HepG2 (cell line): Measurements from ENCODE around the gene GAL3ST2. TPM values are rescaled to one million over a fixed set of nuclear protein-coding genes. Genes with fewer than 3 reads are reported as not detected.
A peak's percentile ranks its signal among the peaks of the same experiment; 100 is the strongest.

ENCODE experiments used
- CREBL2 ChIP-seq: sonication (generic); formaldehyde crosslinking; IDR thresholded peaks from 2 replicates; pipeline ENCODE4 v1.8.1; 2023; ENCODE audit warnings: missing genetic modification reagents, mild to moderate bottlenecking, borderline replicate concordance
- DPF2 ChIP-seq: sonication (generic); formaldehyde crosslinking; IDR thresholded peaks from 2 replicates; pipeline ENCODE4 v1.4.0; 2020; ENCODE audit warnings: mild to moderate bottlenecking, low read depth, missing genetic modification reagents, borderline replicate concordance
- ERF ChIP-seq: IDR thresholded peaks from 2 replicates; pipeline ENCODE4 v1.6.1; 2018; ENCODE audit warnings: missing biosample characterization, missing genetic modification reagents
- GATAD1 ChIP-seq: IDR thresholded peaks from 2 replicates; pipeline ENCODE4 v1.6.1; 2016; ENCODE audit warnings: missing genetic modification reagents, missing compliant biosample characterization
- HNF1B ChIP-seq: sonication (generic); formaldehyde crosslinking; IDR thresholded peaks from 2 replicates; pipeline ENCODE4 v1.5.1; 2020; ENCODE audit warnings: mild to moderate bottlenecking, moderate library complexity, missing genetic modification reagents
- KDM6A ChIP-seq: IDR thresholded peaks from 2 replicates; pipeline ENCODE4 v1.6.1; 2016; ENCODE audit warnings: low read depth
- NCOR1 ChIP-seq: fragments of 200-600 bp; sonication (generic); IDR thresholded peaks from 2 replicates; pipeline ENCODE4 v1.7.0; 2017; ENCODE audit warnings: antibody characterized with exemption, low read length, borderline replicate concordance
- NFATC3 ChIP-seq: sonication (generic); formaldehyde crosslinking; IDR thresholded peaks from 2 replicates; pipeline ENCODE4 v1.5.1; 2020; ENCODE audit warnings: mild to moderate bottlenecking, missing genetic modification reagents
- NR2C2 ChIP-seq: sonication (generic); formaldehyde crosslinking; IDR thresholded peaks from 2 replicates; pipeline ENCODE4 v1.4.0; 2020; ENCODE audit warnings: missing genetic modification reagents, mild to moderate bottlenecking, moderate library complexity, borderline replicate concordance
- RCOR2 ChIP-seq: IDR thresholded peaks from 2 replicates; pipeline ENCODE4 v1.6.1; 2016; ENCODE audit warnings: missing biosample characterization, missing genetic modification reagents
- RFXAP ChIP-seq: sonication (generic); formaldehyde crosslinking; IDR thresholded peaks from 2 replicates; pipeline ENCODE4 v1.4.0; 2020; ENCODE audit warnings: missing genetic modification reagents, borderline replicate concordance
- ZBTB8A ChIP-seq: sonication (generic); formaldehyde crosslinking; IDR thresholded peaks from 2 replicates; pipeline ENCODE4 v1.4.0; 2020; ENCODE audit warnings: mild to moderate bottlenecking, low read depth, missing genetic modification reagents, borderline replicate concordance
- ZFAT ChIP-seq: sonication (generic); formaldehyde crosslinking; conservative IDR thresholded peaks from 2 replicates; pipeline ENCODE4 v1.8.1; 2023; ENCODE audit warnings: missing genetic modification reagents, inconsistent platforms
- ZFP90 ChIP-seq: sonication (generic); formaldehyde crosslinking; IDR thresholded peaks from 2 replicates; pipeline ENCODE4 v1.8.0; 2022; ENCODE audit warnings: missing genetic modification reagents, mild to moderate bottlenecking, inconsistent platforms, borderline replicate concordance
- ZNF256 ChIP-seq: sonication (generic); formaldehyde crosslinking; conservative IDR thresholded peaks from 2 replicates; pipeline ENCODE4 v1.4.0; 2020; ENCODE audit warnings: missing genetic modification reagents
- ZNF446 ChIP-seq: sonication (generic); formaldehyde crosslinking; IDR thresholded peaks from 2 replicates; pipeline ENCODE4 v1.5.0; 2020; ENCODE audit warnings: mild to moderate bottlenecking, missing genetic modification reagents
- ZNF501 ChIP-seq: sonication (generic); formaldehyde crosslinking; IDR thresholded peaks from 2 replicates; pipeline ENCODE4 v1.5.1; 2020; ENCODE audit warnings: mild to moderate bottlenecking, moderate library complexity, missing genetic modification reagents
- ZNF713 ChIP-seq: sonication (generic); formaldehyde crosslinking; IDR thresholded peaks from 2 replicates; pipeline ENCODE4 v1.4.0; 2020; ENCODE audit warnings: mild to moderate bottlenecking, missing genetic modification reagents
- ZNF766 ChIP-seq: sonication (generic); formaldehyde crosslinking; IDR thresholded peaks from 2 replicates; pipeline ENCODE4 v1.5.0; 2020; ENCODE audit warnings: missing genetic modification reagents, borderline replicate concordance
- polyA plus RNA-seq, 8 experiments: library from polyadenylated mRNA; depleted of rRNA in 3 of 8; stranded (reverse) in 7 of 8; unstranded in 1 of 8; fragments of >200 nt; fragmentation: Illumina TruSeq in 4 of 8; extraction: Trizol in 4 of 8; gene quantifications; 2 replicates each; pipeline versions ENCODE4 v1.2.1 to v1.2.3, GENCODE V29; 2011 to 2016; ENCODE audit warnings: low read depth in 4 of 8, missing spikeins in 1 of 8, mixed read lengths in 1 of 8; ENCODE audit not compliant: insufficient read depth in 1 of 8
- total RNA-seq, 5 experiments: library from RNA; depleted of rRNA; stranded (reverse); fragments of >200 nt; fragmentation: Illumina TruSeq; extraction: Trizol; gene quantifications; 2 replicates each; pipeline ENCODE4 v1.2.3, GENCODE V29; 2016; ENCODE audit warnings: low read depth in 1 of 5
- TF ChIP-seq, protein P1 (sequence below): sonication (generic); formaldehyde crosslinking; IDR thresholded peaks from 2 replicates; pipeline ENCODE4 v1.4.0; 2020; ENCODE audit warnings: low read depth, mild to moderate bottlenecking, missing genetic modification reagents
- TF ChIP-seq, protein P2 (sequence below): sonication (generic); formaldehyde crosslinking; IDR thresholded peaks from 2 replicates; pipeline ENCODE4 v1.4.0; 2020; ENCODE audit warnings: mild to moderate bottlenecking, missing genetic modification reagents
- TF ChIP-seq, protein P3 (sequence below): sonication (generic); formaldehyde crosslinking; IDR thresholded peaks from 2 replicates; pipeline ENCODE4 v1.5.0; 2020; ENCODE audit warnings: missing genetic modification reagents
- TF ChIP-seq, protein P4 (sequence below): IDR thresholded peaks from 2 replicates; pipeline ENCODE4 v1.6.1; 2016; ENCODE audit warnings: low read depth, borderline replicate concordance

The GAL3ST2 gene
- total and polyA plus RNA-seq, 2 of the 13 experiments (the other 11 are each of a cell fraction or from before 2014, with no cell fraction given): 0.17 to 0.20 TPM

DNA sequence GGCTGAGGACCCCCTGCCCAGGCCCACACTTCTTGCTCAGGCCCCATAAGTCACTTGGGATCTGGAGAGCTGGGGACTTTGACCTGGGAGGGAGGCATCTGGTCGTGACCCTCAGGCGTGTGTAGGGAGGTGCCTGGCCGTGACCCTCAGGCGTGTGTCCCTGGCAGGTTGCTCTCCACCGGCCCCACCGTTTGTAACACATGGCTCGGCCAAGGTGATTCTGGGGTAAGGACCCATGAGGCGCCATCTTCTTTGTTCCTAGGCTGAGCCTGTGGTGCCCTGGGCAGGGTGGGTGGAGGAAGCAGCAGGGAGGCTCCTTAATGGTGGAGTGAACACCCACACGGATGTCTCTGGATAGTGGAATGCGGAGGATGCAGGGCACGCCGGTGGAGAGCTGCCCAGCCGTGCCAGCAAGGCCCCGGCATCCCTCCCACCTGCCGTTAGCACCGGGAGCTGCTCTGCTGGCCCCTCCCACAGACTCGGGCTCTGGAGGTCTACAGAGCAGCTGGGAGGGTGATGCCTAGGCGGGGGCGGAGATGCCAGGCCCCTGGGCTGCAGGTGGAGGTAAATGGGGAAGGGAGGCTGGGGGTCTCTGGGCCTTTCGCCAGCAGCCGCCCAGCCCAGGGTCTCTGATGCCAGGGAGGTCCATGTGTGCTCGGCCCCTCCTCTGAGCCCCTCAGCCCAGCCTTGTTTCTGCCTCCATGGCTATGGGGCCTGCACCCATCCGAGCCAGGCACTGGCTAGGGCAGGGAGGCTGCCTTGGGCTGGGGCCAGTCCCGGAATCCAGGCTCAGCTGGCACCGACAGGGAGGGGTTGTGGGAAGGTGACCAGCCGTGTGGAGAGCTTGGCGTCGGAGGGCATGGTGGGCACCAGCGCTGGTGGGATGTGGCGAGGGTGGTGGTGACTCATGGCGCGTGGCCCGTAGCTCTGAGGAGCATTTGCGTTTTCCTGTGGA is 1.1 kb upstream of the GAL3ST2 start (continued):
- TF ChIP-seq DPF2 (CRISPR knock-in tag) (no peak), NFATC3 (no peak), ZNF713 (CRISPR knock-in tag) (no peak), GATAD1 (CRISPR knock-in tag) (no peak), NCOR1 (no peak), NR2C2 (peak; percentile 90), ZNF501 (no peak), ZNF446 (CRISPR knock-in tag) (no peak), RFXAP (no peak), HNF1B (CRISPR knock-in tag) (0 out of 2 replicates have a peak, but pooled peaks have one; percentile 45), ERF (CRISPR knock-in tag) (no peak), ZFP90 (CRISPR knock-in tag) (no peak), ZNF256 (CRISPR knock-in tag) (no peak), ZNF766 (CRISPR knock-in tag) (no peak), KDM6A (no peak), ZBTB8A (CRISPR knock-in tag) (no peak), RCOR2 (no peak), CREBL2 (CRISPR knock-in tag) (no peak), ZFAT (CRISPR knock-in tag) (no peak)
- TF ChIP-seq, protein P1, sequence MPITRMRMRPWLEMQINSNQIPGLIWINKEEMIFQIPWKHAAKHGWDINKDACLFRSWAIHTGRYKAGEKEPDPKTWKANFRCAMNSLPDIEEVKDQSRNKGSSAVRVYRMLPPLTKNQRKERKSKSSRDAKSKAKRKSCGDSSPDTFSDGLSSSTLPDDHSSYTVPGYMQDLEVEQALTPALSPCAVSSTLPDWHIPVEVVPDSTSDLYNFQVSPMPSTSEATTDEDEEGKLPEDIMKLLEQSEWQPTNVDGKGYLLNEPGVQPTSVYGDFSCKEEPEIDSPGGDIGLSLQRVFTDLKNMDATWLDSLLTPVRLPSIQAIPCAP: no peak
- TF ChIP-seq, protein P2, sequence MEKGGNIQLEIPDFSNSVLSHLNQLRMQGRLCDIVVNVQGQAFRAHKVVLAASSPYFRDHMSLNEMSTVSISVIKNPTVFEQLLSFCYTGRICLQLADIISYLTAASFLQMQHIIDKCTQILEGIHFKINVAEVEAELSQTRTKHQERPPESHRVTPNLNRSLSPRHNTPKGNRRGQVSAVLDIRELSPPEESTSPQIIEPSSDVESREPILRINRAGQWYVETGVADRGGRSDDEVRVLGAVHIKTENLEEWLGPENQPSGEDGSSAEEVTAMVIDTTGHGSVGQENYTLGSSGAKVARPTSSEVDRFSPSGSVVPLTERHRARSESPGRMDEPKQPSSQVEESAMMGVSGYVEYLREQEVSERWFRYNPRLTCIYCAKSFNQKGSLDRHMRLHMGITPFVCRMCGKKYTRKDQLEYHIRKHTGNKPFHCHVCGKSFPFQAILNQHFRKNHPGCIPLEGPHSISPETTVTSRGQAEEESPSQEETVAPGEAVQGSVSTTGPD (CRISPR knock-in tag): no peak
- TF ChIP-seq, protein P3, sequence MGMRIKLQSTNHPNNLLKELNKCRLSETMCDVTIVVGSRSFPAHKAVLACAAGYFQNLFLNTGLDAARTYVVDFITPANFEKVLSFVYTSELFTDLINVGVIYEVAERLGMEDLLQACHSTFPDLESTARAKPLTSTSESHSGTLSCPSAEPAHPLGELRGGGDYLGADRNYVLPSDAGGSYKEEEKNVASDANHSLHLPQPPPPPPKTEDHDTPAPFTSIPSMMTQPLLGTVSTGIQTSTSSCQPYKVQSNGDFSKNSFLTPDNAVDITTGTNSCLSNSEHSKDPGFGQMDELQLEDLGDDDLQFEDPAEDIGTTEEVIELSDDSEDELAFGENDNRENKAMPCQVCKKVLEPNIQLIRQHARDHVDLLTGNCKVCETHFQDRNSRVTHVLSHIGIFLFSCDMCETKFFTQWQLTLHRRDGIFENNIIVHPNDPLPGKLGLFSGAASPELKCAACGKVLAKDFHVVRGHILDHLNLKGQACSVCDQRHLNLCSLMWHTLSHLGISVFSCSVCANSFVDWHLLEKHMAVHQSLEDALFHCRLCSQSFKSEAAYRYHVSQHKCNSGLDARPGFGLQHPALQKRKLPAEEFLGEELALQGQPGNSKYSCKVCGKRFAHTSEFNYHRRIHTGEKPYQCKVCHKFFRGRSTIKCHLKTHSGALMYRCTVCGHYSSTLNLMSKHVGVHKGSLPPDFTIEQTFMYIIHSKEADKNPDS: no peak
- TF ChIP-seq, protein P4, sequence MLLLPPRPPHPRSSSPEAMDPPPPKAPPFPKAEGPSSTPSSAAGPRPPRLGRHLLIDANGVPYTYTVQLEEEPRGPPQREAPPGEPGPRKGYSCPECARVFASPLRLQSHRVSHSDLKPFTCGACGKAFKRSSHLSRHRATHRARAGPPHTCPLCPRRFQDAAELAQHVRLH: no peak
